ENCODE measurements around the gene NFIA.

The NFIA gene

GRCh38 chr1:61083807-61084440, 1.6 kb downstream of the NFIA start:
- DNase-seq (ENCODE audit: low read depth): no peak

DNA sequence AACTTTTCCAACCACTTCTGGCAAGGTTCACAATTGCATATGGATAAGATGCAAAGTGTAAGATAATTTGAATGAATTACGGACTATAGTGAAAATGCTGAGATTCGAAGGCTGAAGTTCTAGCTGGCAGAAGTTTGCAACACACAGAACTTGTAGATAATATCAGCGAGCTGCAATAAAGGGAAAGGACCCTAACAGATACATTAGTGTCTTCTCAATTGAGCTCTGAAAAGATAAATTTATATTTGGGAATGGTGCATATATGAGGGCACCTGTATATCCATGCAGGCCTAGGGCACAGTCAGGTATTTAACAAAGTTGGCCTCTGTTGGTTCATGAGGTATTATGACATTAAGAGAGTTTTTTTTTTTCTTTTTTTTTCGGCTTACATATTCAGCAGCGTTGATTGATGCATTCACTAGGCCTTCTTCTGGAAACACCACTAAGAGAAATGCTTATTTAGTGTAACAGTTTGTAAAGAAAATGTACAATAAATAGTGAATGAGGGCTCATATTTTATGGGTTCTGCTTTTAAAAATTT, 2.2 kb downstream of the NFIA start:
- DNase-seq (ENCODE audit: low read depth): no peak

DNA sequence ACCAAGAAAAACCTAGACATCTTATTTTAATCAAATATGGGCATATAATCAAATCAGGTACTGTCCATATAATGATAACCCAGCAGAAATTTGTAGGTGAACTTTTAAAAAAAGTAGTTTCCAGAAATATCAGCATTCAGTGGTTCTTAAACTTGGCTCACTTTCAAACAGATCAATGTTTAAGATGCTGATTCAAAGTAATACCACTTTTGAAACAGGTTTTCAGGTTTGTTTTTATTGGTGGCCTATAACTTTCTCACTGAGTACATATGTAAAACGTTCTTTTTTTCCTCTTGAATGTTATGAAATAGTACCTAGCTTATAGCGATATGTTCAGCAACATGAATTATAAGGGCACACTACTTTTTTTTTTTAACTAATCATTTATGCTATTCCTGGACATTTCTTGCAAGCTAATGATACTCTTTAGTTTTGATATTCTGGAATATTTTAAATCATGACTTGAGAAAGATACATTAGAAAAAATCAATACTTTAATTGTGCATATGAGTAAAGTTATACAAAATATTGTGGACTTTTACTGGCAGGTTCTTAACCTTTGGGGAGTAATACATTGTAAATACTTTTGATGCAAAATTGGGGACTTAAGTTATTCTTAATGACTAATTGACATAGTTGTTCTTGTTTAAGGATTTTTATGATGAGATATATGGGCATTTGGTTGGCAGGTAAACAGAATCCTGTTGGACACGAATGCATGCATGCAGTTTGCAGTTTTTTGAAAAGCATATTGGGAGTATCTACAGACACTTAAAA, 3.0 kb downstream of the NFIA start:
- no peak for DNase-seq (ENCODE audit: low read depth)

GRCh38 chr1:61085983-61086644, 3.8 kb downstream of the NFIA start:
- DNase-seq (ENCODE audit: low read depth): no peak

GRCh38 chr1:61087571-61087970, 5.2 kb downstream of the NFIA start:
- no peak for DNase-seq (ENCODE audit: low read depth)

DNA sequence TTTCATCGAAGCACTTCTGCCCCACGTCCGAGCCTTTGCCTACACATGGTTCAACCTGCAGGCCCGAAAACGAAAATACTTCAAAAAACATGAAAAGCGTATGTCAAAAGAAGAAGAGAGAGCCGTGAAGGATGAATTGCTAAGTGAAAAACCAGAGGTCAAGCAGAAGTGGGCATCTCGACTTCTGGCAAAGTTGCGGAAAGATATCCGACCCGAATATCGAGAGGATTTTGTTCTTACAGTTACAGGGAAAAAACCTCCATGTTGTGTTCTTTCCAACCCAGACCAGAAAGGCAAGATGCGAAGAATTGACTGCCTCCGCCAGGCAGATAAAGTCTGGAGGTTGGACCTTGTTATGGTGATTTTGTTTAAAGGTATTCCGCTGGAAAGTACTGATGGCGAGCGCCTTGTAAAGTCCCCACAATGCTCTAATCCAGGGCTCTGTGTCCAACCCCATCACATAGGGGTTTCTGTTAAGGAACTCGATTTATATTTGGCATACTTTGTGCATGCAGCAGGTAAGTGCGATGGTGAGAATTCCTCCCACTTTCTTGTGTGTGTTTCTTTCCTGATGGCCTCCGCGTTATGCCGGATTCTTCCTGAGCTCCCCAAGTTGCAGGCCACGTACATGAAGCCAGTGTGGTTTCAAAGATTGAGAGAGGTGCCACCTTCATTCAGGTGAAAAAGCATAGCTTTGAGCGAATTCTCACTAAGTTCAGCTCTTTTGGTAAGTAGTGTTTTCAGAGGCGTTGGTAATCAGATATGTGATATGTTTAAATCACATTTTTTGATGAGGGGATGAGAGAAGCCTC, 6.0 kb downstream of the NFIA start:
- no peak for DNase-seq (ENCODE audit: low read depth)

DNA sequence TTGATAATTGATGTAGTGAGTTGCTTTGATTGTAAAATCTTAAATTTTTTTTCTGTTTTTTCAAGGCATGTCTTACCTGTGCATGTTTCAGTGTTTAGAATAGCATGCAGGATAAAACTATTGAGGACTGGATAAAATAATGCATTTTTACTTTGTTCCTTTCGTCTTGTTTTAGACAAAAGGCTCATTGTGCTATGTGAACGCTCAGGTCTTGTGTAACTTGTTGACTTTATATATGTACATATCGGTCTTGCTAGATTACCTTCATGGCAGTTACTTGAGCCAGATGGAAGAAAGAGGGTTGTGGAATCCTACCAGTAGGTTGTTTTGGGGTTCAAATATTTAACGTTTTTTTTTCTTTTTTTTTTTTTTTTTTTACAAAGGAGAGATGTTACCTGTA, 7.0 kb downstream of the NFIA start:
- no peak for DNase-seq (ENCODE audit: low read depth)

GRCh38 chr1:61089741-61090140, 7.4 kb downstream of the NFIA start:
- DNase-seq (ENCODE audit: low read depth): no peak

GRCh38 chr1:61090546-61091202, 8.3 kb downstream of the NFIA start:
- DNase-seq (ENCODE audit: low read depth): no peak

DNA sequence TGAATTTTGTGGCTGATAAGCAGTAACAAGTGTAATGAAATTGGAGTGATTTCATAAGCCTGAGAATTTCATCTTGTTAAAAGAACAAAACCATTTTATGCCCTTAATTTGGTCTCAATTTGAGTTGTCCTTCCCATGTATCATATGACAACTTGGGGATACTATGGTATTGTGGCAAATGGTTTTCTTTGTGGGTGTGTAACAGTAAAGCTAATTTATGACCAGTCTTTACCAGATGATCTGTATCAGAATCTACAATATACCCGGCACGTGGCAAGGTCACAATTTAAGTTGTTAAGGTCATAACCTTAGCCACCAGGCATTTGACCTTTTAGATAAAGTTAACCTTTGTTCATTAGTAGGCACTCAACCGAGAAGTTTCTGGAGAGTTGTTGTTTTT, 9.1 kb downstream of the NFIA start:
- DNase-seq (ENCODE audit: low read depth): no peak

- DNase-seq (ENCODE audit: low read depth): no peak
Measured at GRCh38 chr1:61092642-61093041, 10.3 kb downstream of the NFIA start.

- no peak for DNase-seq (ENCODE audit: low read depth)
Measured at GRCh38 chr1:61093525-61094137, 11.3 kb downstream of the NFIA start.

GRCh38 chr1:61094677-61095469, 12.5 kb downstream of the NFIA start:
- DNase-seq (ENCODE audit: low read depth): no peak

DNA sequence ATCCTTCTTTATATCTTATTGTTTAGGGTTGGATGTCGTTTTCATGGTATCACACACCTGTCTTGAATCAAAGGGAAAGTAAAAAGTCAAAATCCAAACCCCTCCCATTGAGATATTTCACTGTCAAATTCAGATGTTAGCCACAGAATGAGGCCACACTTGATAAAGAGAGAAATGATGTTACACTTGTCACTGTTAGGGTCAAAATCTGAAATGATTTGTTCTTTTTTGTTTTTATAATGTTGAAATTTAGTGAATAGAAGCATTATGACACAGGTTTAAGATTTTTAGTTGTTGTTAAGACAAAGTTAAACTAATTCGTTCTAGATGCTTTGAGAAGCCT, 13.1 kb downstream of the NFIA start:
- DNase-seq (ENCODE audit: low read depth): no peak

DNA sequence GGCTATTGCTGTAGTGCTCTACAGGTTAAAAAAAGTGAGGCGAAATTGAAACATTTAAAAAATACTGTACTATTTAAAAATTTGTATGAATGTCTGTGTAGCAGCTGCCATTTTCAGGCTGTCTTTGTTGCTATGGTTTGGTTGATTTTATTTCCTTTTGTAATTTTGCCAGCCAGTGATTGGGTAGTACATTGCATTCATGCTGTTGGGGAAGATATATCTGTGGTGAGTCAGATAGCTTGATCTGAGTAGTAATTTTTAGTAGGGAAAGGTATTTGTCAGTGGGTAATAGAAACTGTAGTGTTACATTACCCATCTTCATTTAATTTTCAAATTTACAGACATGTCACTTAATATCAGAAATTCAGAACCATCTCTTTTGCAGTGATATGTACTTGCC, 15.0 kb downstream of the NFIA start:
- DNase-seq (ENCODE audit: low read depth): no peak

- DNase-seq (ENCODE audit: low read depth): no peak
Measured at GRCh38 chr1:61097722-61098121, 15.4 kb downstream of the NFIA start.

GRCh38 chr1:61098333-61098732, 16.0 kb downstream of the NFIA start:
- no peak for DNase-seq (ENCODE audit: low read depth)

DNA sequence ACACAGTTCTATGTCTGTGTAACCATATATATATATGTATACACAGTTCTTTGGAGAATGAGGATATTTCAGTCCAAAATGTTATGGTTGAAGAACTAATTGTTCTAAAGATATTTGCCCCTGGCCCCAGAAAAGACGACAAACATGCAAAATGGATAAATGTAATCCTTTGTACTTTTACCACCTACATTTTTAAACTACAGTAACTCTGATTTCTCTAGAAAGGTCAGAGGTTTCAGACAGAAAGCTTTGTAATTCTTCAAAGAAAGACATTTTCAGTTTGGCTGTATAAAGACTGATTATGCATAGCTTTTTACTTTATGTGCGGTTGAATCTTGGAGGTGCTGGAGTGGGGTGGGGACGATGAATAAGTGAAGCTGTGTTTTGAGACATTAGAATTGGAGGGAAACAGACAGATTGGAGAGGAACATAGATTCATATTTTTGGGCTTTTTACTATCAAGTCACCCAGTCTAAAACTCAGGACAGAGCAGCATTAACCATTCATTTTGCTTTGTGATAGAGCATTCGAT, 16.6 kb downstream of the NFIA start:
- DNase-seq (ENCODE audit: low read depth): no peak

GRCh38 chr1:61100578-61100977, 18.2 kb downstream of the NFIA start:
- DNase-seq (ENCODE audit: low read depth): no peak

GRCh38 chr1:61101536-61101935, 19.2 kb downstream of the NFIA start:
- no peak for DNase-seq (ENCODE audit: low read depth)

Measured in activated gamma-delta T cell treated with anti-CD3 and anti-CD28 coated beads, Interleukin-2, amount 50 U/mL, for 16 hours (primary cell).